NCI-H1694 (cell line): Measurements from ENCODE around the gene TMEM132C.

Source experiments
- DNase-seq: peaks from one replicate; lab custom pipeline; 2025; lab: John Stamatoyannopoulos, UW

TMEM132C gene

GRCh38 chr12:128339126-128339520, 72.2 kb downstream of the TMEM132C start:
- DNase-seq, result no peak

- DNase-seq, result no peak
These were observed 72.7 kb downstream of the TMEM132C start for GRCh38 chr12:128339631-128340030.

- DNase-seq, result no peak
These were observed 86.3 kb downstream of the TMEM132C start for GRCh38 chr12:128353301-128353700.

DNA sequence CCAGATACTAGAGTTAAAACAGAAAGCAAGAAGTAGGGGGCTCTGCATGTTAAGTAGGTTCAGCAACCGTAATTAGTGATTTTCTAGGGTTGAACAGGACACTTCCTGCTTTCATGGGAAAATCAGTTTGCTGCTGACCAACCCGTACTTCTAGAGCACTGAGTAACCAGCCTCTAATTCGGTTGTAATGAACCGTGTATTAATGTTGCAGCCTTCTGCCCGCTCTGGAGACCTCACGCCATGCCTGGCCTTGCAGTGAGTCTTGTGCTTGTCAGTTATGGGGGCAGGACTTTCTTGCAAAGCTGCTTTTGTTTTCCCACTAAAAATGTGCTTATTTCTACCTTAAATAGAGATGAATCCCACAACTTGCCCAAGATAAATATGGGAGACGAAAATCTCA, 89.6 kb downstream of the TMEM132C start:
- DNase-seq, result no peak

DNA sequence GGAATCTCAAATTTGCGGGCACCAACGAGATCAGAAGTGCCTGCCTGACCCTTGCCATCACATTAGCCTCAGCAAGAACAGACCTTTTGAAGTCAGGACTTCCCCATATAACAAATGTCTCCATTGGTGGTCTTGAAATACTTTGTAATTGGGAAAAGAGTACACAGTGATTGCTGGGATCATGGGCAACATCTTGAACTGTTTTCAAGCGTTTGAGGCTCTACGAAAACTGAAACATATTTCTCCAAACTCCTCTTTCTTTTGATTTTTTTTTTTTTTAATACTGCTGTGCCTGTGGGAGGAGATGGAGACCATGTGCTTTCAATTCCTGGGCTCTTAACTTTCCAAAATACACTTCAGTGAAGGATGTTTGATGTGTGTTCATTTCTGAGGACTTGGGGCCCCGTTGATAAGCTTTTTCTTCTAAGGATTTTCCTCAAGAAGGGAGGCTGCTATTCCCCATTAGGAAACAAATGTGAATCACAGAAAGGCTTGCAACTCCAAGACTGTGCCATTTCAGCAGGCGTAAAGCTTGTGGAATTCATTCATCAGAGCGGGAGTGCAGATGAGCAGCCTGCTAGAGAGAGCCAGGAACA, 94.5 kb downstream of the TMEM132C start:
- DNase-seq, result no peak

GRCh38 chr12:128365032-128365431, 98.1 kb downstream of the TMEM132C start:
- no peak for DNase-seq

DNA sequence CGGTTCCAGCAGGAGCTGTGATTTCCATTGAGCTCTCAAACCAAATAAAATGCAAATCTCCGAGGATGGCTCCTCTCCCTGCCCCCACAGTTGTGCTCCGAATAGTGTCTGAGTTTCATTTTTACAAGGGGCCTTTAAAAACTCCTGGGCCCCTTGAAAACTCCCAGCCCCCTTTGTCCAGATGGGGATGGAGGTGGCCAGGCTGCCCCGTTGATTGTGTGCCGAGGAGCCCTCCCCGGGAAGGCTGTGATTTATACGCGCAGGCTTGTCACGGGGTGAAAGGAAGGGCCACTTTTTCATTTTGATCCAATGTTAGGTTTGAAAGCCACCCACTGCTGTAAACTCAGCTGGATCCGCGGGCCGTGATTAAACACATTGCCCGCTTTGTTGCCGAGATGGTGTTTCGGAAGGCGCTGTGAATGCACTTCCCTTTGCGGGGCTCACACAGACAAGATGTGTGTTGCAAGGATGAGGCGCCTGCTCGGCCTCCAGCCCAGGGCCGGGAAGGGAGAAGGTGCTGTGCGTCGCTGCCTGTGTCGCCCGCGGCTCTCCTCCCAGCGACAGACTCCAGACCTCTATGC, 98.8 kb downstream of the TMEM132C start:
- DNase-seq, result no peak

- no peak for DNase-seq
These were observed 101.0 kb downstream of the TMEM132C start for GRCh38 chr12:128367961-128368360.

DNA sequence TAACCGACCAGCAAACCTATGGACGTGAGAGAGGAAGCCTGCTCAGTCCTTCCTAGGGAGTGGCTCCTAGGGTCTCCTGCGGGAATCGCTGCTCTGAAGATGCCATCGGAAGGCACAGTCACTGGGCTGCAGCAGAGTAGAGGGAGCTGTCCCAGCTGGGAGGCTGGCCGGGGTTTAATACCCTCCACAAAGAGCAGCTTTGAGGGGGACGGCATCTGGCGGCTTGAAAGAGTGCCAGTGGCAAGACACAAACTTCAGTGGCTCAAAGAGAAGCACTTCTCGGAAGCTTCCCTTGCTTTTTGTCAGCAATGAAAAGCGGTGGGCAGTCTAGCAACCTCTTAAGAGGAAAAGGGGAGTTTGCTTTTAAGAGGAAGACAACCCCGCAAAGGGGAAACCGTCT, 114.6 kb downstream of the TMEM132C start:
- no peak for DNase-seq

DNA sequence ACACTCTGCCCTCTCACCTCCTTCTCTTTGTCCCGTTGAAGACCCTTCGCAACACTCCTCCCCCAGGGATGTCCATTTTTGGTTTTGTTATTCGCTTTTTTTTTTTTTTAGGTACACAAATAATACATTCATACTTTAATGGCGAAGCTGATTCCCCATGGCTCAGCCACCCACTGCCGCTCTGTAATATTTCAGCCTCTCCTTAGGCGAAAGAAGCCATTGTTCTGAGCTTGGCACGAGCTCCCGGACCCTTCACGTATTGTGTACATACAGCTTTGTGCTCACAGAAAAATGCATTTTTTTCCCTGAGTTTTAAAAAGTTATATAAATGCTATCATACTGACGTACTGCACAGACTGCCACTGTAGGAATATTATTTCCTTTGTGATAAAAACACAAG, 115.0 kb downstream of the TMEM132C start:
- no peak for DNase-seq

DNA sequence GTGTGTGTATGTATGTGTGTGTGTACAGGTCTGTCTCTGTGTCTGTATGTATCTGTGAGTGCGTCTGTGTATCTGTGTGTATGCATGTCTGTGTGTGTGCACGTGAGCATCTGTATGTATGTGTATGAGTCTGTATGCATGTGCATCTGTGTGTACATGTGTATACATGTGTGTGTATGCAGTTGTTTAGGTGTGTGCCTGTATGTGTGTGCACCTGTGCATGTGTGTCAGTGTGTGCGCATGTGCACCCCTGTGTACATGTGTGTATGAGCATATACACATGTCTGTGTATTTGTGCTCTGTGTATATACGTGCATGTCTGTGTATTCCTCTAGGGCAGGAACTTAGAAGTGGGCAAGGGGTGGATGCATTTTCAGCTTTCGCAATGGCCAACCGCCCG, 116.0 kb downstream of the TMEM132C start:
- DNase-seq, result no peak

DNA sequence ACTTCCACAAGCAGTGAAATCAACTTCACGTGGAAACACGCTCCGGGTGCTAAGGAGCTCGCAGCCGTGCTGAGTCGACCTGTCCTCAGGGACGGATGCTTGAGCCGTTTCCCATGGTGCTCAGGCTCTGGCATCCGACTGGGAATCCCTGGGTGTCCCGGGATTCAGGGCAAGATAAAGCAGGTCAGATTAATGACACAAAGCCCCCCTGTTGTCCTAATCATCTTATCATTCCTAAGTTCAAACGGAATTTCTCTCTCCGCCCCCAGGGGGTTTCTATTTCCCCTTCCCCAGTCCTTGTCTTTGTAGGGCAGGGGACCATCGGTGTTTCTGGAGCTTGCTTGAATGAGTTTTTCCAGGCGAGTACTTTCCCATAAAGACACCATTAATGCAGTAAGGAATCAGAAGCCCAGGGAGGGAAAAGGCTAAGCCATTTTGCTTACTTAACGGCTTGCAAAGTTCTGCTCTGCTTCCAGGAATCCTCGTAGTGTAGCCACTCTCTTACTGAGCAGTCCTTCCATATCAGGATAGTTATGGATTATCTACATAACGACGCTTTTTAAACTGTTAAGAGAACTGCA, 116.5 kb downstream of the TMEM132C start:
- DNase-seq, result no peak

DNA sequence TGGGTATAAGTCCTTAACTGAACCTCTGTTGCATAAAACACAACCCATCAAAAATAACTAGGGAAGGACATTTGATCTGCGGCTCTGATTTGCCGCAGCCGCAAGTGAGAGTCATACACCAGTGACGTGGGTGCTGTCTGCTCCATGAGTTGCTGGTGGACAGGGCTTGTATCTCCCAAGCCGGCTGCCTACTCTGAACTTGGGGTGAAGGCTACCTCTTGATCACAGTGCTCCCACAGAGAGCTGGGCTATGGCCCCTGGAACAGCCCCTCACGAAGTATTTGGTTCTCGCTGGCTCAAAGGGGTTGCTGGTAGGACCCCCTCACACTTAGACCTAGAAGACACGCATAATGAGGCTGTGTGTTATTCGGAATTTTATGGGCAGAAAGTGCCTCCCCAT, 118.8 kb downstream of the TMEM132C start:
- DNase-seq, result no peak

- no peak for DNase-seq
These were observed 120.9 kb downstream of the TMEM132C start for GRCh38 chr12:128387811-128388422.

DNA sequence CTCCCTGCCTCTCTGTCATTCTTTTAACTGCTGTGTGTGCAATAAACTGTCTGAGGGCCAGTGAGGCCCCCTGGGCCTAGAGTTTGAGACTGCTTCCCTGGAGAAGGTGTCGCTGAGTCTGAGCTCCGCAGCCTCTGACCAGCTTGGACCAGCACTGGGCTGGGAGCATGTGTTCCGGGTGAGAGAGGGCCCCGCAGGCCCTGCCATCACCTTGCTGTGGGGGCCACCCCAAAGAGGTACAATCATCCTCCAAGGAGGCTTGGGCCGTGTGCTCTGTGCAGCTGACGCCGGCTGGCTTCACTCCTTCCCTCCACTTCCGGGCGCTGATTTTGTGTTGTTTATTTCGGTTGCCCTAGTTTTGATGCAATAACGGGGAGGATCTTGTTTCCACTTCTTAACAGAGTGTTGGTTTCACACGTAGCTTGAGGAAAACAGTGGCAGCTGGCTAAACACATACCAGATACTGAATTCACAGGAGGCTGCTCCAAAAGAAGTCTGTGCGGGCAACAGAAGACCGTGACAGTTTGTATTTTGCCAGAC, 121.6 kb downstream of the TMEM132C start:
- DNase-seq, result no peak

DNA sequence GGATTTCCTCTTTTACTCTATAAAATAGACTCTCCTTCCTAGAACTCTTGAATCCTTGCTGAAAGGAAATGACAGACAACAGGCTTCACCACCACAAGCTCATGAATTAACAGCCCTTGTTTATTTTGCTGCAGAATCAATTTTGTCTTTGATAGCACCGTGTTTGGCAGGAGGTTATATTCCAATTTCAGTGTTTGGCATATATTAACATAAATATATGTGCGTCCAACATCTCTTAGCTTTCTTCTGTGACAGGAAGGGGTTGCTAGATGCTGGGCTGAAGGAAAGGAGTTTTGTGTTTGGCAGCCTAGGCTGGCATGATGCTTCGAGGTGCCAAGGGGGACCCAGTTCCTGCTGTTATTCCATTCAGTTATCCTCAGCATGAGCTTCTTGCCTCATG, 126.4 kb downstream of the TMEM132C start:
- DNase-seq, result no peak

DNA sequence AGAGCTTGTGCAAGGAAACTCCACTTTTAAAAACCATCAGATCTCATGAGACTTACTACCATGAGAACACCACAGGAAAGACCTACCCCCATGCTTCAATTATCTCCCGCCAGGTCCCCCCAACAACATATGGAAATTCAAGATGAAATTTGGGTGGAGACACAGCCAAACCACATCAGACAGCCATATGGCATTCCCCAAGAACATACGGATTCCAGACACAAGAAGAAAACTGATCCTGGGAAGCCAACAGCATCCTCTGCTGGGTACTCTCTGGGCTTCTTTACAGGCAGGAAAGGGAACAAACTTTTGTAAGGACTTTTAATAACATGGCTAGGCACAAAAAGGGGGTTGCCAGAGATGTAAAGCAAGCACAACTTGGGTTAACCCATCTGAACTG, 127.2 kb downstream of the TMEM132C start:
- no peak for DNase-seq

DNA sequence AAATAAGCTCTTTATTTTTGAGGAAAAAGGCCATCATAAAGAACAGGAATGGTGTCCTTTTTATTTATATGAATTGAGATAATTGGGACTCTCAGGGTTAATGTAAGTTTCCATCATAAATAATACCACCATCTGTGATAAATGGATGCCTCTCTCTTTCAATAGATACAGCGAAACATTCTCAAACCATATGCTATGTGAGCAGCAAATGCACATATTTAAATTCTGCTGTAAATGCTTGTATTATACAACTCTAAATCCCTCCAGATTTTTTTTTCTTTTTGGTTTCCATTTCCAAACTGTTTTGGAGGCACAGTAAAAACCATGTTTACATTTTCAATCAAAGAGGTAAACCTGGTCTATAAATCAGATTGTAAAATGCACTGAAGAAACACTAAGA, 132.3 kb downstream of the TMEM132C start:
- no peak for DNase-seq

DNA sequence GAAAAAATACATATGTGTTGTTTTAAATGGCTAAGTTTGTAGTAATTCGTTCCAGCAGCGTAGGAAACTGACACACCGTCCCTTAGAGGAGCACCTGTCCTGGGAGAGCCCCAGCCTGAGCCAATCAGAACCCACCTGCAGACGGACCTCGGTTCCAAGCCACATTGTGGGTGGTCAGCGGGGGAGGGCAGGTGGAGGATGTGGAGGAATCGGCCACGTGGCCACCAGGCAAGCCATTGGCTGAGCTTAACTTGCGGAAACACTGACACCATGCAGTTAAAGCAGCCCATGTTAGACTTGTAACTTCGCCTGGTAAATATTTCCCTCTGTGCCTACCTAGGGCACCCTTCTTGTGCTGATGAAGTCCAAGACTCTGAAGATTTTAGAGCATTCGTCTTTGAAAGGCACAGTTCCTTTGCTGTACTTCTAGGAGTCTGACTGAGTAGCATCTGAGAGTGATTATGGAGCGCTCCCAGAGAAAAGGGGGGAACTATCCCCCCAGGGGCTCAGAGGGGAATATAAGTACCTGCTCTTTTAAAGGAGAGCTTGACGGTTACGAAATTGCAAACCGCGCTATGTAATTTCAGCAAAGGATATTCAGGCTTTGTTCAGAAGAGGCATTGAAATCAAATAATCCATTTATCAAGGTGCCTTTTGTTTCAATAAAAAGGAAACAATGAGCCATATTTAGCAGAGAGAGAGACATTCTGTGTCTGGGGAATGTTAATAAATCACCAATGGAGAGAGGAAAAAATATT, 135.7 kb downstream of the TMEM132C start:
- DNase-seq, result no peak

- DNase-seq, result no peak
These were observed 141.7 kb downstream of the TMEM132C start for GRCh38 chr12:128408669-128409068.

GRCh38 chr12:128415036-128415560, 148.1 kb downstream of the TMEM132C start:
- no peak for DNase-seq

DNA sequence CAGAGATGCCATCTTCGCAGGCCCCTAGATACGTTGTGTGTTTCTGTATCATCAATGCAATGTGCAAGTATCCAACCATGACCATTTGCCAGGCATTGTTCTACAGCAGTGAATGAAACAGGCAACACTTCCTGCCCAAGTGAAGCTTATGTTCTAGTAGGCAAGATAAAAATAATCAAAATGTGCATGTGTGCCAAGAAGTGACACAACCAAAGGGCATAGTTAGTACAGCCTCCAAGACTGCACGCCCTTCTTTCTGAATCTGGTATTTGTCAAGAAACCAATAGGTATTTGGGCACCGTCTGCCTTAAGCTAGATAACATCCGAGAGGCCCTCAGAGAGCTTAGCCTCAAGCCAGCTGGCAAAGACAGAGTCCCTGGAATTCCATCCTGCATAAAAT, 152.0 kb downstream of the TMEM132C start:
- no peak for DNase-seq
